IMR-90 (cell line): Measurements from ENCODE around the gene PGGHG. TPM values are rescaled to one million over a fixed set of nuclear protein-coding genes. Genes with fewer than 3 reads are reported as not detected.
A peak's percentile ranks its signal among the peaks of the same experiment; 100 is the strongest.

ENCODE experiments used
- ATAC-seq: fragments of 200-7000 bp; cut with Tn5 transposase; 2 replicates; pipeline ENCODE4 v1.9.1; 2020; ENCODE audit warnings: low read depth, mild to moderate bottlenecking, moderate library complexity
- BruUV-seq: library from RNA; stranded (reverse); fragments of 400-500 nt; replicated peaks from 2 replicates; lab custom pipeline; 2021; lab: Mats Ljungman, UMichigan
- CTCF ChIA-PET: fragments of 300-600 bp; formaldehyde crosslinking; extraction: SDS; loops from one replicate; lab custom pipeline; 2021; ENCODE audit warnings: antibody characterized with exemption; lab: Yijun Ruan, JAX
- POLR2A ChIA-PET: fragments of 300-600 bp; sonication (Branson Sonifier 250); formaldehyde crosslinking; loops from one replicate; lab custom pipeline; 2022; ENCODE audit warnings: antibody characterized with exemption; ENCODE audit not compliant: unreplicated experiment; lab: Charles Lee
- DNase-seq: peaks from one replicate; pipeline ENCODE4 v3.0.0; 2013
- H2AFZ ChIP-seq: replicated peaks from 2 replicates; pipeline ENCODE3; 2013; ENCODE audit warnings: low read length, mild to moderate bottlenecking; ENCODE audit not compliant: poor library complexity
- H2AK5ac ChIP-seq: 2 replicates; pipeline ENCODE4 v1.6.1; 2013; ENCODE audit warnings: low read depth, low read length, inconsistent platforms
- H2AK9ac ChIP-seq: replicated peaks from 2 replicates; pipeline ENCODE3; 2013; ENCODE audit warnings: mild to moderate bottlenecking, low read depth, low read length, moderate library complexity; ENCODE audit not compliant: poor library complexity
- H2BK120ac ChIP-seq: 2 replicates; pipeline ENCODE4 v1.6.1; 2013; ENCODE audit warnings: low read depth, low read length, inconsistent platforms
- H2BK15ac ChIP-seq: 3 replicates; pipeline ENCODE4 v1.6.1; 2013; ENCODE audit warnings: low read depth, low read length, inconsistent platforms
- H2BK20ac ChIP-seq: 2 replicates; pipeline ENCODE4 v1.6.1; 2013; ENCODE audit warnings: low read depth, mild to moderate bottlenecking, inconsistent platforms, low read length, moderate library complexity
- H2BK5ac ChIP-seq: 2 replicates; pipeline ENCODE4 v1.6.1; 2013; ENCODE audit warnings: mild to moderate bottlenecking, low read depth, low read length, inconsistent platforms; ENCODE audit not compliant: poor library complexity, severe bottlenecking
- H3K14ac ChIP-seq: replicated peaks from 2 replicates; pipeline ENCODE4 v1.6.1; 2013; ENCODE audit warnings: low read depth, low read length, inconsistent platforms
- H3K18ac ChIP-seq: 2 replicates; pipeline ENCODE4 v1.6.1; 2013; ENCODE audit warnings: low read depth, low read length, control low read depth
- H3K23ac ChIP-seq: 2 replicates; pipeline ENCODE4 v1.6.1; 2013; ENCODE audit warnings: low read depth, low read length, inconsistent platforms
- H3K27ac ChIP-seq: 2 replicates; pipeline ENCODE4 v1.5.1; 2013; ENCODE audit warnings: mild to moderate bottlenecking, control low read depth, low read length; ENCODE audit not compliant: insufficient read depth
- H3K27me3 ChIP-seq: 2 replicates; pipeline ENCODE4 v1.6.1; 2013; ENCODE audit warnings: low read length; ENCODE audit not compliant: control insufficient read depth, insufficient read depth
- H3K36me3 ChIP-seq: 2 replicates; pipeline ENCODE4 v1.6.1; 2013; ENCODE audit warnings: low read length, mixed read lengths; ENCODE audit not compliant: control insufficient read depth, insufficient read depth
- H3K4ac ChIP-seq: 2 replicates; pipeline ENCODE4 v1.6.1; 2013; ENCODE audit warnings: low read depth, low read length, inconsistent platforms
- H3K4me1 ChIP-seq: 2 replicates; pipeline ENCODE4 v1.6.1; 2013; ENCODE audit warnings: low read length, mixed read lengths; ENCODE audit not compliant: control insufficient read depth, insufficient read depth
- H3K4me2 ChIP-seq: 2 replicates; pipeline ENCODE4 v1.6.1; 2013; ENCODE audit warnings: low read depth, mild to moderate bottlenecking, control low read depth, low read length, moderate library complexity
- H3K4me3 ChIP-seq: 2 replicates; pipeline ENCODE4 v1.5.1; 2013; ENCODE audit warnings: low read depth, mild to moderate bottlenecking, control low read depth, low read length, moderate library complexity; ENCODE audit not compliant: insufficient read depth
- H3K56ac ChIP-seq: 2 replicates; pipeline ENCODE4 v1.6.1; 2013; ENCODE audit warnings: low read length, inconsistent platforms; ENCODE audit not compliant: insufficient read depth; ENCODE audit errors: extremely low read depth
- H3K79me1 ChIP-seq, 2 experiments: 2 replicates each; pipeline ENCODE4 v1.6.1; 2013; ENCODE audit warnings: low read length in 2 of 2, inconsistent platforms in 1 of 2, low read depth in 1 of 2
- H3K9ac ChIP-seq: 2 replicates; pipeline ENCODE4 v1.6.1; 2013; ENCODE audit warnings: low read depth, low read length, control low read depth
- H3K9me1 ChIP-seq: 2 replicates; pipeline ENCODE4 v1.6.1; 2013; ENCODE audit warnings: low read length, inconsistent platforms; ENCODE audit not compliant: insufficient read depth
- H3K9me3 ChIP-seq: 2 replicates; pipeline ENCODE4 v1.6.1; 2013; ENCODE audit warnings: low read length; ENCODE audit not compliant: control insufficient read depth, insufficient read depth
- H4K20me1 ChIP-seq: 2 replicates; pipeline ENCODE4 v1.6.1; 2013; ENCODE audit warnings: low read length, inconsistent platforms; ENCODE audit not compliant: insufficient read depth
- H4K5ac ChIP-seq: 2 replicates; pipeline ENCODE4 v1.6.1; 2013; ENCODE audit warnings: mild to moderate bottlenecking, low read depth, low read length, control low read depth
- H4K8ac ChIP-seq, 2 experiments: 2 replicates each; pipeline ENCODE4 v1.6.1; 2013; ENCODE audit warnings: low read depth in 2 of 2, low read length in 2 of 2, control low read depth in 1 of 2, inconsistent platforms in 1 of 2
- H4K91ac ChIP-seq: 2 replicates; pipeline ENCODE4 v1.6.1; 2013; ENCODE audit warnings: low read depth, low read length, inconsistent platforms; ENCODE audit not compliant: insufficient read depth
- BHLHE40 ChIP-seq: fragments of 150-350 bp; IDR thresholded peaks from 2 replicates; pipeline ENCODE4 v1.6.1; 2016; ENCODE audit warnings: mild to moderate bottlenecking, low read depth, low read length
- MAFK ChIP-seq: IDR thresholded peaks from 2 replicates; pipeline ENCODE4 v1.6.1; 2012; ENCODE audit warnings: low read depth, low read length, improper control_type of control experiment
- WGBS, 2 experiments: methylation state at CpG; one replicate each; pipeline versions ENCODE4 v1.1.5 to v1.1.7; 2013; ENCODE audit warnings: missing lambda C conversion rate in 2 of 2; ENCODE audit not compliant: insufficient read length in 1 of 2; ENCODE audit errors: extremely low coverage in 2 of 2; 5-methylcytosine and 5-hydroxymethylcytosine counted together
- dilution Hi-C: fragments of 300-500 bp; cut with HindIII; formaldehyde crosslinking; loops from one replicate; pipeline ENCODE4 v1.14.3; 2018; ENCODE audit warnings: low sequenced_read_pairs; ENCODE audit not compliant: unreplicated experiment
- in situ Hi-C: fragments of 300-500 bp; cut with MboI; formaldehyde crosslinking; loops from 3 replicates; pipeline ENCODE4 v1.14.3; 2019; ENCODE audit warnings: low sequenced_read_pairs, inconsistent platforms, mixed read lengths
- intact Hi-C: fragments of 100-400 bp; cut with micrococcal nuclease; formaldehyde crosslinking; loops from 2 replicates; pipeline ENCODE4 v1.10.0; 2022
- polyA plus RNA-seq, 3 experiments: library from polyadenylated mRNA; depleted of rRNA; stranded (reverse); fragments of >200 nt; gene quantifications; 2 replicates each; pipeline ENCODE4 v1.2.3, GENCODE V29; 2012; ENCODE audit warnings: low replicate concordance in 1 of 3
- total RNA-seq: library from RNA; depleted of rRNA; stranded (reverse); fragments of >200 nt; gene quantifications from 2 replicates; pipeline ENCODE4 v1.2.3, GENCODE V29; 2012

Gene PGGHG
- total and polyA plus RNA-seq, 2 of the 4 experiments (the other 2 are of a cell fraction), result 1.8 to 17.0 TPM

DNA sequence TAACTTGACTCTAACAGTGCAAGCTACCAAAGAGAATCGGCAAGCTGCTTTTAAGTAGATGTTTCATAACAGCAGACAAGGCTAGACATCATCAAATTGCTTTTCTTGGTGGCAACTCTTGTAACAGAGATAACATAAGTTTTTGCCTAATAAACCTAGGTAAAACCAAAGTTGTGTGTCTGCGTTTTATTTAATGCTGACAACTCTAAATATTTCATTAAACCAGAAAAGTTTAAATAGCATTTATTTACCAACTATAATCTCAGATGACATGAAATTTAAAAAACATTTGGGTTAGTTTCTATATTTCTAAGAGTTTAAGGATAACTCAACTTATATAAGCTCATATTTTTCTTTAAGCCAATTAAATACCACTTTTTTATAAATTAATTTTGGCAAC lies 51.0 kb downstream of the PGGHG start:
- no peak overlapping the region for H3K4me2 ChIP-seq
- H4K8ac ChIP-seq, result no peak overlapping the region
- DNase-seq, result no peak
- H3K9ac ChIP-seq, result no peak overlapping the region
- in situ Hi-C loops (no loop called here), intact Hi-C loops (no loop called here), dilution Hi-C loops (no loop called here)
- no peak overlapping the region for H4K5ac ChIP-seq
- H3K27me3 ChIP-seq, result peaks cover 8% of the 10 kb centered on the region
- POLR2A ChIA-PET, result no interaction called here
- no peak overlapping the region for H3K14ac ChIP-seq
- H2AFZ ChIP-seq, result no peak overlapping the region
- WGBS, 2 experiments, result no CpG with 5 or more reads among the region's 2 CpGs
- H3K4ac ChIP-seq, result no peak overlapping the region
- H4K91ac ChIP-seq, result no peak overlapping the region
- TF ChIP-seq MAFK (peak; percentile 58), BHLHE40 (no peak)
- H3K4me3 ChIP-seq, result no peak overlapping the region
- no peaks in the 10 kb centered on the region for H3K9me3 ChIP-seq
- peaks cover 5% of the 10 kb centered on the region for H3K4me1 ChIP-seq
- no peak overlapping the region for H3K23ac ChIP-seq
- no peak overlapping the region for H2BK15ac ChIP-seq
- H2BK120ac ChIP-seq, result no peak overlapping the region
- ATAC-seq, result no peak
- no peak overlapping the region for H2BK5ac ChIP-seq
- no peaks in the 10 kb centered on the region for H3K36me3 ChIP-seq
- H3K79me1 ChIP-seq, result no peaks in the 10 kb centered on the region
- H3K18ac ChIP-seq, result no peak overlapping the region
- no peaks in the 10 kb centered on the region for H4K20me1 ChIP-seq
- no peak overlapping the region for H2AK9ac ChIP-seq
- H2BK20ac ChIP-seq, result no peak overlapping the region
- H3K9me1 ChIP-seq, result no peaks in the 10 kb centered on the region
- no peak overlapping the region for H3K56ac ChIP-seq
- no peak overlapping the region for H2AK5ac ChIP-seq
- BruUV-seq, result no TSS peak
- CTCF ChIA-PET, result interaction anchor here (0.7 to 1.1 kb wide), 3 partner anchors 9 to 70 kb away, joined by 3 to 4 read pairs (median 3); no protein-coding TSS in a partner anchor
- no peak overlapping the region for H3K27ac ChIP-seq
